ENCODE measurements around the gene TRIO. TPM values are rescaled to one million over a fixed set of nuclear protein-coding genes. Genes with fewer than 3 reads are reported as not detected.

The TRIO gene
- total RNA-seq, 4 donors from 2014 or later = 290 to 370 (median 346) TPM

DNA sequence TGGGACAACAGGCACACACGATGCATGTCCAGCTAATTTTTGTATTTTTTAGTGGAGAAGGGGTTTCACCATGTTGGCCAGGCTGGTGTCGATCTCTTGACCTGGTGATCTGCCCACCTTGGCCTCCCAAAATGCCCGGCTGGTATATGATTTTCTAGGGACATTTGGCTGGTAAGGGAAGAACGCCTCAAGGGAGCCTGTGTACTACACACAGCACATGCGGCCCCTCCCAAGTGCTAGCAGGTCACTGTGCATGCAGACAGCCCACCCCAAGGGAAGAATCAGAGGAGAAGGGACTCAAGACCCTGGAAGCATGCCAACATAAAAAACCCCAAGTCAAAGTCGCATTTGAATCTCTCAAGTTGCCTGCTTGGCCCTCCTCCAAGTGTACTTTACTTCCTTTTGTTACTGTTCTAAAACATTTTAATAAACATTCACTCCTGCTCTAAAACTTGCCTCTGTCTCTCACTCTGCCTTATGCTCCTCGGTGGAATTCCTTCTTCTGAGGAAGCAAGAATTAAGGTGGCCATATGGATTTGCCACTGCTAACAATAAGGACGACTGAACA is 414.1 kb downstream of the TRIO start:
- no peak for DNase-seq (ENCODE audit: low spot score in 2 of 2)

DNA sequence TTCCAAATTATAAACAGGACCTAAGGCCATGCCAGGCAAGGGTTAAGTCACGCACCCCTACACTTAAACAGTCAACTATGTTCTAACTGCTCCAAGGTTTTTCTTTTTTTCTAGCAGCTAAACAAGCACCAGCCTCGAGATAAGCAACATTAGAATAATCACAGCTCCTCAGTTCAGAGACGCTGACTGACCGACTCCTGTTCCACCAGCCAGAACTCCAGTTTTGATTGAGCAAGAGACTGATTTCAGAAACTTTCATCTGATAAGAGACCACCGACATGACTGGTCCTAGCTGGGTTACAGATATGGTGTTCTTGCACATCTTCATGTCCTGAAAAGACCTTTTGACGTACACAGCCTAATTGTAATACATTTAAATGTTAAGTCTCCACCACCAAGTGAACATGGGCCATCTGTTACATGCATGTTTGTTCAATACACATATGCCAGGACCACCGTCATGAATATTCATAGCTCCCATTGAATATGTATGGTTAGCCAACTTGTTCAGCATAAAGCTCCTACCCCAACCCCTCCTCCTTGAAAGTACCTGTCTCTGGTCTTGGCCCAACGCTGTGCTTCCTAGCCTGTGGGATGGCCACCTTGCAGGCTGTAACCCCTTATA is 414.8 kb downstream of the TRIO start:
- Histone ChIP-seq H3K9me3 (no peaks in the 10 kb centered on the region), H3K27ac (no peak overlapping the region), H3K4me3 (no peak overlapping the region), H3K4me1 (no peaks in the 10 kb centered on the region), H3K36me3 (no peaks in the 10 kb centered on the region), H3K27me3 (no peaks in the 10 kb centered on the region)
- DNase-seq (ENCODE audit: low spot score in 2 of 2) = no peak
- no peak for TF ChIP-seq EP300 (IDR thresholded peaks at IDR 0.05)
- no peak for TF ChIP-seq POLR2A (IDR thresholded peaks at IDR 0.05)
- TF ChIP-seq, protein P1, sequence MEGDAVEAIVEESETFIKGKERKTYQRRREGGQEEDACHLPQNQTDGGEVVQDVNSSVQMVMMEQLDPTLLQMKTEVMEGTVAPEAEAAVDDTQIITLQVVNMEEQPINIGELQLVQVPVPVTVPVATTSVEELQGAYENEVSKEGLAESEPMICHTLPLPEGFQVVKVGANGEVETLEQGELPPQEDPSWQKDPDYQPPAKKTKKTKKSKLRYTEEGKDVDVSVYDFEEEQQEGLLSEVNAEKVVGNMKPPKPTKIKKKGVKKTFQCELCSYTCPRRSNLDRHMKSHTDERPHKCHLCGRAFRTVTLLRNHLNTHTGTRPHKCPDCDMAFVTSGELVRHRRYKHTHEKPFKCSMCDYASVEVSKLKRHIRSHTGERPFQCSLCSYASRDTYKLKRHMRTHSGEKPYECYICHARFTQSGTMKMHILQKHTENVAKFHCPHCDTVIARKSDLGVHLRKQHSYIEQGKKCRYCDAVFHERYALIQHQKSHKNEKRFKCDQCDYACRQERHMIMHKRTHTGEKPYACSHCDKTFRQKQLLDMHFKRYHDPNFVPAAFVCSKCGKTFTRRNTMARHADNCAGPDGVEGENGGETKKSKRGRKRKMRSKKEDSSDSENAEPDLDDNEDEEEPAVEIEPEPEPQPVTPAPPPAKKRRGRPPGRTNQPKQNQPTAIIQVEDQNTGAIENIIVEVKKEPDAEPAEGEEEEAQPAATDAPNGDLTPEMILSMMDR (IDR thresholded peaks at IDR 0.05) = no peak
- WGBS, 2 donors = 52 to 55% methylated on average over 8 of the region's 8 CpGs

More for the DNA sequence above, 414.1 kb downstream of the TRIO start:
- Histone ChIP-seq H3K36me3 (no peaks in the 10 kb centered on the region), H3K4me1 (no peaks in the 10 kb centered on the region), H3K9me3 (peaks cover 0 to 3% (median 0%) of the 10 kb centered on the region in 4 donors), H3K4me3 (no peak overlapping the region), H3K27me3 (no peaks in the 10 kb centered on the region), H3K27ac (no peak overlapping the region)
- 35 to 40% methylated on average over 8 of the region's 8 CpGs for WGBS, 2 donors
- TF ChIP-seq EP300 (IDR thresholded peaks at IDR 0.05) (no peak), POLR2A (IDR thresholded peaks at IDR 0.05) (no peak)
- TF ChIP-seq, protein P1 (IDR thresholded peaks at IDR 0.05) = no peak

Other genes with a start within 250 kb of the TRIO start
- under 1 TPM; 0.21 to 0.60 (median 0.31) TPM for gene DNAH5, start 198.7 kb upstream of the TRIO start, total RNA-seq